H9 (cell line): ENCODE measurements around the gene C20orf173. TPM values are rescaled to one million over a fixed set of nuclear protein-coding genes. Genes with fewer than 3 reads are reported as not detected.

Experiments
- DNase-seq: peaks from one replicate; pipeline ENCODE4 v3.0.0-alpha.2; 2017
- H2AFZ ChIP-seq: one replicate; pipeline ENCODE4 v1.6.1; 2013; ENCODE audit warnings: mild to moderate bottlenecking, low read length, control low read depth, moderate library complexity
- H2AK5ac ChIP-seq: 2 replicates; pipeline ENCODE4 v1.6.1; 2013; ENCODE audit warnings: low read length, control low read depth, mixed read lengths; ENCODE audit not compliant: insufficient read length
- H2BK120ac ChIP-seq: one replicate; pipeline ENCODE4 v1.6.1; 2013; ENCODE audit warnings: low read depth, mild to moderate bottlenecking, low read length, control low read depth, inconsistent platforms; ENCODE audit not compliant: poor library complexity, severe bottlenecking
- H2BK12ac ChIP-seq: 2 replicates; pipeline ENCODE4 v1.6.1; 2013; ENCODE audit warnings: low read length, control low read depth, mixed read lengths, low read depth; ENCODE audit not compliant: insufficient read length
- H2BK15ac ChIP-seq: 2 replicates; pipeline ENCODE4 v1.6.1; 2013; ENCODE audit warnings: low read depth, low read length, control low read depth
- H2BK20ac ChIP-seq: one replicate; pipeline ENCODE4 v1.6.1; 2013; ENCODE audit warnings: low read depth, mild to moderate bottlenecking, low read length, control low read depth, inconsistent platforms; ENCODE audit not compliant: poor library complexity, severe bottlenecking
- H2BK5ac ChIP-seq: 2 replicates; pipeline ENCODE4 v1.6.1; 2013; ENCODE audit warnings: low read length, control low read depth, mixed read lengths; ENCODE audit not compliant: insufficient read length
- H3K14ac ChIP-seq: 2 replicates; pipeline ENCODE4 v1.6.1; 2013; ENCODE audit warnings: low read length, control low read depth; ENCODE audit not compliant: insufficient read depth
- H3K18ac ChIP-seq: 2 replicates; pipeline ENCODE4 v1.6.1; 2013; ENCODE audit warnings: low read depth, mild to moderate bottlenecking, mixed read lengths, low read length, control low read depth; ENCODE audit not compliant: insufficient read length
- H3K23ac ChIP-seq: 2 replicates; pipeline ENCODE4 v1.6.1; 2013; ENCODE audit warnings: low read length, control low read depth, mixed read lengths, low read depth; ENCODE audit not compliant: insufficient read length
- H3K23me2 ChIP-seq: 2 replicates; pipeline ENCODE4 v1.6.1; 2013; ENCODE audit warnings: low read depth, mild to moderate bottlenecking, mixed read lengths, low read length, control low read depth; ENCODE audit not compliant: insufficient read length, poor library complexity, severe bottlenecking
- H3K27ac ChIP-seq: 2 replicates; pipeline ENCODE4 v1.5.1; 2013; ENCODE audit warnings: low read length, control low read depth, mixed read lengths, low read depth; ENCODE audit not compliant: insufficient read length
- H3K27me3 ChIP-seq: 2 replicates; pipeline ENCODE4 v1.6.1; 2013; ENCODE audit warnings: low read length, control low read depth, inconsistent platforms; ENCODE audit not compliant: insufficient read depth
- H3K4ac ChIP-seq: 2 replicates; pipeline ENCODE4 v1.6.1; 2013; ENCODE audit warnings: low read depth, mild to moderate bottlenecking, control low read depth, inconsistent platforms, low read length, moderate library complexity
- H3K4me1 ChIP-seq: 2 replicates; pipeline ENCODE4 v1.6.1; 2013; ENCODE audit warnings: low read length, control low read depth, inconsistent platforms; ENCODE audit not compliant: insufficient read depth
- H3K4me2 ChIP-seq: 2 replicates; pipeline ENCODE4 v1.6.1; 2013; ENCODE audit warnings: low read length, control low read depth, mixed read lengths; ENCODE audit not compliant: insufficient read length, insufficient read depth
- H3K56ac ChIP-seq: 2 replicates; pipeline ENCODE4 v1.6.1; 2013; ENCODE audit warnings: low read depth, mild to moderate bottlenecking, mixed read lengths, low read length, control low read depth; ENCODE audit not compliant: insufficient read length
- H3K79me1 ChIP-seq: 2 replicates; pipeline ENCODE4 v1.6.1; 2013; ENCODE audit warnings: low read depth, mild to moderate bottlenecking, moderate library complexity, low read length, control low read depth, inconsistent platforms; ENCODE audit not compliant: insufficient read depth, poor library complexity, severe bottlenecking
- H3K79me2 ChIP-seq: 2 replicates; pipeline ENCODE4 v1.6.1; 2013; ENCODE audit warnings: low read length, control low read depth, inconsistent platforms; ENCODE audit not compliant: insufficient read depth
- H3K9ac ChIP-seq: 2 replicates; pipeline ENCODE4 v1.6.1; 2013; ENCODE audit warnings: low read length, control low read depth, mixed read lengths; ENCODE audit not compliant: insufficient read length; ENCODE audit errors: extremely low read depth
- H3K9me3 ChIP-seq: one replicate; pipeline ENCODE4 v1.6.1; 2013; ENCODE audit warnings: low read depth, low read length, inconsistent platforms; ENCODE audit not compliant: control insufficient read depth
- H3T11ph ChIP-seq: one replicate; pipeline ENCODE4 v1.6.1; 2013; ENCODE audit warnings: mild to moderate bottlenecking, low read length, control low read depth, inconsistent platforms
- H4K20me1 ChIP-seq: one replicate; pipeline ENCODE4 v1.6.1; 2013; ENCODE audit not compliant: control insufficient read depth, insufficient read length, insufficient read depth
- H4K5ac ChIP-seq: 2 replicates; pipeline ENCODE4 v1.6.1; 2013; ENCODE audit warnings: low read depth, mild to moderate bottlenecking, mixed read lengths, low read length, control low read depth; ENCODE audit not compliant: insufficient read length
- H4K8ac ChIP-seq: replicated peaks from 2 replicates; pipeline ENCODE4 v1.6.1; 2013; ENCODE audit warnings: low read length, control low read depth, mixed read lengths, low read depth; ENCODE audit not compliant: insufficient read length
- H4K91ac ChIP-seq: 2 replicates; pipeline ENCODE4 v1.6.1; 2013; ENCODE audit warnings: low read depth, mild to moderate bottlenecking, moderate library complexity, mixed read lengths, low read length, control low read depth; ENCODE audit not compliant: insufficient read length
- H3K27ac Mint-ChIP-seq, 3 experiments: 2 replicates in 2 of 3; 3 replicates in 1 of 3; pipeline ENCODE4 v1.8.0; 2020 to 2021; ENCODE audit warnings: mixed read lengths in 3 of 3, mild to moderate bottlenecking in 1 of 3, moderate library complexity in 1 of 3
- H3K27me3 Mint-ChIP-seq: 2 replicates; pipeline ENCODE4 v1.8.0; 2021; ENCODE audit warnings: low read depth, mild to moderate bottlenecking, moderate library complexity, mixed read lengths
- H3K36me3 Mint-ChIP-seq, 3 experiments: 2 replicates in 2 of 3; 3 replicates in 1 of 3; pipeline ENCODE4 v1.8.0; 2020 to 2021; ENCODE audit warnings: low read depth in 3 of 3, mixed read lengths in 3 of 3; ENCODE audit not compliant: insufficient read depth in 1 of 3
- H3K4me1 Mint-ChIP-seq, 2 experiments: 2 replicates each; pipeline ENCODE4 v1.8.0; 2020; ENCODE audit warnings: mixed read lengths in 2 of 2
- H3K4me3 Mint-ChIP-seq, 2 experiments: 2 replicates in 1 of 2; 3 replicates in 1 of 2; pipeline ENCODE4 v1.8.0; 2020 to 2021; ENCODE audit warnings: mild to moderate bottlenecking in 2 of 2, mixed read lengths in 2 of 2, moderate library complexity in 1 of 2
- H3K9me3 Mint-ChIP-seq, 2 experiments: 2 replicates in 1 of 2; 3 replicates in 1 of 2; pipeline ENCODE4 v1.8.0; 2020; ENCODE audit warnings: mild to moderate bottlenecking in 2 of 2, mixed read lengths in 2 of 2, moderate library complexity in 1 of 2
- CTCF ChIP-seq: fragments of 200-600 bp; sonication (generic); conservative IDR thresholded peaks from 3 replicates; pipeline ENCODE4 v1.8.0; 2021; ENCODE audit warnings: antibody characterized with exemption, mild to moderate bottlenecking
- WGBS: extraction: QIAGEN DNeasy Blood & Tissue Kit; methylation state at CpG from one replicate; pipeline ENCODE4 v1.1.7; 2013; ENCODE audit warnings: missing lambda C conversion rate, low lambda C conversion rate, mixed read lengths; ENCODE audit not compliant: insufficient read length; ENCODE audit errors: extremely low coverage; 5-methylcytosine and 5-hydroxymethylcytosine counted together
- total RNA-seq: library from RNA; stranded (reverse); gene quantifications from 2 replicates; pipeline ENCODE4 v1.2.1, GENCODE V29; 2021

The C20orf173 gene
- total RNA-seq, 1 experiment from 2014 or later = not detected

GRCh38 chr20:35561671-35562070, 32.2 kb upstream of the C20orf173 start:
- no peak for TF ChIP-seq CTCF
- Mint-ChIP-seq H3K4me3 (no peak overlapping the region), H3K9me3 (no peaks in the 10 kb centered on the region), H3K4me1 (peaks cover 7 to 13% of the 10 kb centered on the region in 2 experiments), H3K27ac (peak overlapping the region in 2 of 3 experiments; percentile 55 to 85; a peak in 4 of 7 replicates), H3K36me3 (peaks cover 11 to 21% (median 20%) of the 10 kb centered on the region in 3 experiments), H3K27me3 (peaks cover 3% of the 10 kb centered on the region)
- H3K4ac ChIP-seq = no peak overlapping the region
- no peak overlapping the region for H3K4me2 ChIP-seq
- no peak overlapping the region for H3T11ph ChIP-seq
- H2BK120ac ChIP-seq = no peak overlapping the region
- no peak overlapping the region for H2BK12ac ChIP-seq
- DNase-seq = peak; percentile 52
- H3K4me1 ChIP-seq = no peaks in the 10 kb centered on the region
- no peak overlapping the region for H4K91ac ChIP-seq
- no peak overlapping the region for H3K18ac ChIP-seq
- no peak overlapping the region for H4K8ac ChIP-seq
- H3K27ac ChIP-seq = no peak overlapping the region
- H4K20me1 ChIP-seq = no peaks in the 10 kb centered on the region
- H4K5ac ChIP-seq = no peak overlapping the region
- no peaks in the 10 kb centered on the region for H3K9me3 ChIP-seq
- no peaks in the 10 kb centered on the region for H3K79me1 ChIP-seq
- no peak overlapping the region for H2BK15ac ChIP-seq
- H3K9ac ChIP-seq = no peak overlapping the region
- no CpG with 5 or more reads among the region's 5 CpGs for WGBS
- H3K23me2 ChIP-seq = no peaks in the 10 kb centered on the region
- no peak overlapping the region for H3K14ac ChIP-seq
- H2BK5ac ChIP-seq = no peak overlapping the region
- H2BK20ac ChIP-seq = no peak overlapping the region
- no peak overlapping the region for H2AK5ac ChIP-seq
- no peaks in the 10 kb centered on the region for H3K79me2 ChIP-seq
- no peaks in the 10 kb centered on the region for H3K27me3 ChIP-seq
- H2AFZ ChIP-seq = no peak overlapping the region
- no peak overlapping the region for H3K23ac ChIP-seq
- H3K56ac ChIP-seq = no peak overlapping the region
